Ishikawa (cell line): Measurements from ENCODE around the gene LSM3.

ENCODE experiments used
- CEBPB ChIP-seq: IDR thresholded peaks from 2 replicates; pipeline ENCODE4 v1.6.1; 2012
- CREB1 ChIP-seq: IDR thresholded peaks from 2 replicates; pipeline ENCODE4 v1.6.1; 2012; ENCODE audit warnings: low read depth
- EGR1 ChIP-seq: IDR thresholded peaks from 2 replicates; pipeline ENCODE4 v1.6.1; 2012
- EP300 ChIP-seq: IDR thresholded peaks from 2 replicates; pipeline ENCODE4 v1.6.1; 2012; ENCODE audit warnings: borderline replicate concordance
- FOXM1 ChIP-seq: IDR thresholded peaks from 2 replicates; pipeline ENCODE4 v1.6.1; 2012; ENCODE audit warnings: low read depth, borderline replicate concordance
- NFIC ChIP-seq: IDR thresholded peaks from 2 replicates; pipeline ENCODE4 v1.6.1; 2012
- RAD21 ChIP-seq: IDR thresholded peaks from 2 replicates; pipeline ENCODE4 v1.6.1; 2012; ENCODE audit warnings: low read depth
- TAF1 ChIP-seq: IDR thresholded peaks from 2 replicates; pipeline ENCODE4 v1.6.1; 2012; ENCODE audit warnings: low read depth, mild to moderate bottlenecking
- TCF12 ChIP-seq: IDR thresholded peaks from 2 replicates; pipeline ENCODE4 v1.6.1; 2012; ENCODE audit warnings: low read depth
- TEAD4 ChIP-seq: IDR thresholded peaks from 2 replicates; pipeline ENCODE4 v1.6.1; 2012
- YY1 ChIP-seq: IDR thresholded peaks from 2 replicates; pipeline ENCODE4 v1.6.1; 2012; ENCODE audit warnings: low read depth
- ZBTB7A ChIP-seq: IDR thresholded peaks from 2 replicates; pipeline ENCODE4 v1.6.1; 2012; ENCODE audit warnings: low read depth
- TF ChIP-seq, protein P1 (sequence below): IDR thresholded peaks from 2 replicates; pipeline ENCODE4 v1.6.1; 2012
- TF ChIP-seq, protein P2 (sequence below): IDR thresholded peaks from 2 replicates; pipeline ENCODE4 v1.6.1; 2012; ENCODE audit warnings: low read depth, mild to moderate bottlenecking
- TF ChIP-seq, protein P3 (sequence below): IDR thresholded peaks from 2 replicates; pipeline ENCODE4 v1.6.1; 2012

LSM3 gene

GRCh38 chr3:14133876-14134275 is 44.7 kb upstream of the LSM3 start:
- TF ChIP-seq EGR1 = no peak
- TF ChIP-seq, protein P1, sequence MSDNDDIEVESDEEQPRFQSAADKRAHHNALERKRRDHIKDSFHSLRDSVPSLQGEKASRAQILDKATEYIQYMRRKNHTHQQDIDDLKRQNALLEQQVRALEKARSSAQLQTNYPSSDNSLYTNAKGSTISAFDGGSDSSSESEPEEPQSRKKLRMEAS = no peak
- TF ChIP-seq CEBPB = no peak
- TF ChIP-seq, protein P2, sequence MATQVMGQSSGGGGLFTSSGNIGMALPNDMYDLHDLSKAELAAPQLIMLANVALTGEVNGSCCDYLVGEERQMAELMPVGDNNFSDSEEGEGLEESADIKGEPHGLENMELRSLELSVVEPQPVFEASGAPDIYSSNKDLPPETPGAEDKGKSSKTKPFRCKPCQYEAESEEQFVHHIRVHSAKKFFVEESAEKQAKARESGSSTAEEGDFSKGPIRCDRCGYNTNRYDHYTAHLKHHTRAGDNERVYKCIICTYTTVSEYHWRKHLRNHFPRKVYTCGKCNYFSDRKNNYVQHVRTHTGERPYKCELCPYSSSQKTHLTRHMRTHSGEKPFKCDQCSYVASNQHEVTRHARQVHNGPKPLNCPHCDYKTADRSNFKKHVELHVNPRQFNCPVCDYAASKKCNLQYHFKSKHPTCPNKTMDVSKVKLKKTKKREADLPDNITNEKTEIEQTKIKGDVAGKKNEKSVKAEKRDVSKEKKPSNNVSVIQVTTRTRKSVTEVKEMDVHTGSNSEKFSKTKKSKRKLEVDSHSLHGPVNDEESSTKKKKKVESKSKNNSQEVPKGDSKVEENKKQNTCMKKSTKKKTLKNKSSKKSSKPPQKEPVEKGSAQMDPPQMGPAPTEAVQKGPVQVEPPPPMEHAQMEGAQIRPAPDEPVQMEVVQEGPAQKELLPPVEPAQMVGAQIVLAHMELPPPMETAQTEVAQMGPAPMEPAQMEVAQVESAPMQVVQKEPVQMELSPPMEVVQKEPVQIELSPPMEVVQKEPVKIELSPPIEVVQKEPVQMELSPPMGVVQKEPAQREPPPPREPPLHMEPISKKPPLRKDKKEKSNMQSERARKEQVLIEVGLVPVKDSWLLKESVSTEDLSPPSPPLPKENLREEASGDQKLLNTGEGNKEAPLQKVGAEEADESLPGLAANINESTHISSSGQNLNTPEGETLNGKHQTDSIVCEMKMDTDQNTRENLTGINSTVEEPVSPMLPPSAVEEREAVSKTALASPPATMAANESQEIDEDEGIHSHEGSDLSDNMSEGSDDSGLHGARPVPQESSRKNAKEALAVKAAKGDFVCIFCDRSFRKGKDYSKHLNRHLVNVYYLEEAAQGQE = no peak
- no peak for TF ChIP-seq TCF12
- TF ChIP-seq CREB1 = no peak
- TF ChIP-seq NFIC = no peak
- no peak for TF ChIP-seq FOXM1
- no peak for TF ChIP-seq RAD21
- no peak for TF ChIP-seq YY1
- no peak for TF ChIP-seq ZBTB7A
- TF ChIP-seq TEAD4 = no peak
- TF ChIP-seq TAF1 = no peak
- TF ChIP-seq, protein P3, sequence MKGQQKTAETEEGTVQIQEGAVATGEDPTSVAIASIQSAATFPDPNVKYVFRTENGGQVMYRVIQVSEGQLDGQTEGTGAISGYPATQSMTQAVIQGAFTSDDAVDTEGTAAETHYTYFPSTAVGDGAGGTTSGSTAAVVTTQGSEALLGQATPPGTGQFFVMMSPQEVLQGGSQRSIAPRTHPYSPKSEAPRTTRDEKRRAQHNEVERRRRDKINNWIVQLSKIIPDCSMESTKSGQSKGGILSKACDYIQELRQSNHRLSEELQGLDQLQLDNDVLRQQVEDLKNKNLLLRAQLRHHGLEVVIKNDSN = no peak
- TF ChIP-seq EP300 = no peak

DNA sequence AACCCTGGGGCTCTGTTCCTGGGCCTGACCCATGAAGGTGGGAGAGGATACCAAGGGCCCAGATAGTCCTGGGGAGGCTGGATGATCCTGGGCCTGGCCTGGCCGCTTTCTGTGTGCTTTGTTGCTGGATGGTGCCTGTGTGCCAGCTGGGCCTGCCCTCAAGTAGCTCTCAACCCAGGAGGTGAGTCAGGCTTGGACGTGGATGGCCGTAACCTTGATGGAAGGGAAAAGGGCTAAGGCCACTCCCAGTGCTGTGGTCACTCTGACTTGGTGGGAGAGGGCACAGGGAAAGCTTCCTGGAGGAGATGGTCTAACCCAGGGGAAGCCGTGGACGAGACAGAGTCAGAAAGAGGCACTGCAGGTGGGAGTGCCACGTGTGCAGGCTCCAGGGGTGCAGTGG is 44.3 kb upstream of the LSM3 start:
- TF ChIP-seq, protein P2 = no peak
- TF ChIP-seq FOXM1 (no peak), CEBPB (no peak), NFIC (no peak), EP300 (no peak)

GRCh38 chr3:14135581-14135980 is 43.0 kb upstream of the LSM3 start:
- TF ChIP-seq, protein P3 = no peak
- TF ChIP-seq, protein P2 = no peak
- TF ChIP-seq TAF1 (no peak), EP300 (no peak), TEAD4 (no peak), YY1 (no peak), EGR1 (no peak), CREB1 (no peak)

DNA sequence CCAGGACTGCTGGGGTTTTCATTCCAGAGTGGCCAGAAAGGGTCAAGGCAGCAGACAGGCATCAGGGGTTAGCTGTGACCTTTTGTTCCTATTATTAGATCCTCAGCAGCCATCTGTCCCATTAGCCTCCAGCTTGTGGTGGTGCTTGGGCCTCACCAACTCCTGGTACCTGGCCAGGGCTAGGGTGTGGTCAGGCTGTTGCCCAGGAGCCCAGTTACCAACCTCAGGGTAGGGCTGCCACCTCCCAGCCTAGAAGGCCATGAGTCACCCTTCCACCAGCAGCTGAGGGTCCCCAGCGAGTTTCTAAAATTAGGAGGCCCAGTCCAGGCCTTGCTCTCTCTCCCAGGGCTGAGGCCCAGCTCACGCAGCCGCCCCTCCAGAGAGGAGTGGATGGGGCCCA is 41.6 kb upstream of the LSM3 start:
- TF ChIP-seq FOXM1 (no peak), CREB1 (no peak), NFIC (no peak), CEBPB (no peak), TCF12 (no peak)
- TF ChIP-seq, protein P1 = no peak

DNA sequence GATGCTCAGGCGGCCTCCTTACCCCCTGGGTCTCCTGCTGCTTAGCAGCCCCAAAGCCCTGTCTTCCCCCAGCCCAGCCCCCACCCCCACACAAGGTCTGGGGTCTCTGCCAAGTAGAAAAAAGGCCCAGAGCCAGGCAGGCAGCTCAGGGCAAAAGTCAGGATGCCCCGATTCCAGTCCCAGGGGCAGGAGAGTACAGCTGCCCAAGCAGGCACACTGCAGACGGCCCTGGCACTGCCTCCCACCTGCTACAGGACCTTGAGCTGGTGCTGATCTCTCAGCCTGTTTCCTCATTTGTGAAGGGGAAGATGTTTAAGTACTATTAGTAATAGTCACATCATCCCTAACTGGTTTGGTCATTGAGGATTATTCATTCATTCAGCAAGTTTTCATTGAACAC is 41.2 kb upstream of the LSM3 start:
- TF ChIP-seq FOXM1 = no peak
- no peak for TF ChIP-seq TCF12
- no peak for TF ChIP-seq YY1
